Fibroblast of skin of abdomen (primary cell): ENCODE measurements around the gene HDAC3. TPM values are rescaled to one million over a fixed set of nuclear protein-coding genes. Genes with fewer than 3 reads are reported as not detected.

Experiments
- DNase-seq: peaks from one replicate; pipeline ENCODE4 v3.0.0-alpha.2; 2013
- polyA plus RNA-seq, 2 experiments: library from polyadenylated mRNA; unstranded; fragments of 120-200 nt; gene quantifications; one replicate each; pipeline ENCODE4 v1.2.1, GENCODE V29; 2013; ENCODE audit not compliant: insufficient read length in 2 of 2

Gene HDAC3
- 74.3 TPM for polyA plus RNA-seq (2013, experiment 1 of 2; ENCODE audit: insufficient read length)
- polyA plus RNA-seq (2013, experiment 2 of 2; ENCODE audit: insufficient read length): 73.4 TPM

- peak; percentile 88 for DNase-seq
Observed at GRCh38 chr5:141636413-141637122, at the start of gene HDAC3, which contains the start of gene RELL2. HDAC3 (minus strand) TSS chr5:141636849; CDS start chr5:141636790, 59 bp downstream. RELL2 (plus strand) TSS chr5:141636997; CDS start chr5:141638226, 1,229 bp downstream.

GRCh38 chr5:141685591-141685990, 48.9 kb upstream of the HDAC3 start:
- no peak for DNase-seq

GRCh38 chr5:141683596-141684141, 47.0 kb upstream of the HDAC3 start:
- no peak for DNase-seq

- peak; percentile 81 for DNase-seq
Observed at GRCh38 chr5:141681695-141682641, 45.3 kb upstream of the HDAC3 start, which contains the start of gene ARAP3. ARAP3 (minus strand) TSS chr5:141682230; CDS start chr5:141680486, 1,744 bp downstream.

GRCh38 chr5:141681295-141681694, 44.6 kb upstream of the HDAC3 start:
- DNase-seq: no peak

GRCh38 chr5:141680751-141681201, 44.1 kb upstream of the HDAC3 start:
- DNase-seq: no peak

- DNase-seq: no peak
Observed at GRCh38 chr5:141680178-141680577, 43.5 kb upstream of the HDAC3 start.

- no peak for DNase-seq
Observed at GRCh38 chr5:141677415-141677814, 40.8 kb upstream of the HDAC3 start.

GRCh38 chr5:141675672-141676071, 39.0 kb upstream of the HDAC3 start:
- DNase-seq: no peak

- no peak for DNase-seq
Observed at GRCh38 chr5:141674747-141675146, 38.1 kb upstream of the HDAC3 start.

- DNase-seq: no peak
Observed at GRCh38 chr5:141672841-141673813, 36.5 kb upstream of the HDAC3 start.

- DNase-seq: no peak
Observed at GRCh38 chr5:141672071-141672840, 35.6 kb upstream of the HDAC3 start.

- DNase-seq: no peak
Observed at GRCh38 chr5:141669520-141669919, 32.9 kb upstream of the HDAC3 start.

- DNase-seq: peak; percentile 37
Observed at GRCh38 chr5:141668601-141669265, 32.1 kb upstream of the HDAC3 start.

- no peak for DNase-seq
Observed at GRCh38 chr5:141665995-141666940, 29.6 kb upstream of the HDAC3 start.

GRCh38 chr5:141664733-141665461, 28.2 kb upstream of the HDAC3 start:
- peak; percentile 57 for DNase-seq

- no peak for DNase-seq
Observed at GRCh38 chr5:141663506-141663905, 26.9 kb upstream of the HDAC3 start.

- no peak for DNase-seq
Observed at GRCh38 chr5:141662028-141662427, 25.4 kb upstream of the HDAC3 start.
